Stimulated activated CD8-positive, alpha-beta memory T cell treated with anti-CD3 and anti-CD28 coated beads, Interleukin-4, amount 100 ng/mL, for 4 hours (primary cell): Measurements from ENCODE around the gene SLF2.
"Not testable (repeated sequence)": the region's sequence is repeated elsewhere in the genome, so short reads cannot be mapped to it uniquely, and the experiment has no call there.

Experiments
- DNase-seq, 2 donors: peaks; one replicate each; pipeline ENCODE4 v3.0.0-alpha.2; 2020; ENCODE audit warnings: low read depth in 2 of 2, low spot score in 1 of 2

Gene SLF2

DNA sequence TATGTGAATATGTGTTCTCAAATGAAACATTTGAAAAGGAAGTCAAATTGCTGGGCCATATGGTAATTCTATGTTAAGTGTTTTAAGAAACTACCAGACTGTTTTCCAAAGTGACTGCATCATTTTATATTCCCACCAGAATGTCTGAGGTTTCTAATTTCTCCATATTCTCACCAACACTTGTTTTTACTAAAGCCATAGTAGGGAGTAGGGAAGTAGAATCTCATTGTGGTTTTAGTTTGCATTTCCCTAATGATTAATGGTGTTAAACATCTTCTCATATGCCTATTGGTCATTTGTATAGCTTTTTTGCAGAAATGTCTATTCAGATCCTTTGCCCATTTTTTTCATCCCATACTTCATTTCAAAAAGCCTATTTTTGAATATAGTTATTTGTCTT is 47.5 kb downstream of the SLF2 start:
- no peak for DNase-seq

- no peak for DNase-seq
Observed at GRCh38 chr10:100962351-100963080, 49.8 kb downstream of the SLF2 start.

DNA sequence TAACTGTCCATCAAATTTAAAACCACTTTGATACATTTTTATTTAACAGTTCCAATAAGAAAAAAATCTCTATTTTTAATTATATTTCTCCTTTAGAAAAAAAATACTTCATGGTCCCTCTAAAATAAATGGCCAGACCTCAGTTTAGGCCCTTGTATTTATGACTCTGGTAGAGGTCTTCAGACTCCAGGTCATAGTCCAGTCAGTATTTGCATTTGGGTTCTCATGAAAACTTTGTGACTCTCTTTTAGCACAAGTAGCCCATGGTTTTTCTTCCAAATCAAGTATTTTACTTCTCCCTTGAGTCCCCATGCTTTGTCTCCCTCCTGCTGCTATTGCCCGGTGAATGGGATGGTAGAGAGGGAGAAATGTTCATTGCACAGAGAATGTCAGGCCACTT is 51.1 kb downstream of the SLF2 start:
- DNase-seq = no peak

- DNase-seq = no peak
Observed at GRCh38 chr10:100965820-100966219, 53.1 kb downstream of the SLF2 start.

DNA sequence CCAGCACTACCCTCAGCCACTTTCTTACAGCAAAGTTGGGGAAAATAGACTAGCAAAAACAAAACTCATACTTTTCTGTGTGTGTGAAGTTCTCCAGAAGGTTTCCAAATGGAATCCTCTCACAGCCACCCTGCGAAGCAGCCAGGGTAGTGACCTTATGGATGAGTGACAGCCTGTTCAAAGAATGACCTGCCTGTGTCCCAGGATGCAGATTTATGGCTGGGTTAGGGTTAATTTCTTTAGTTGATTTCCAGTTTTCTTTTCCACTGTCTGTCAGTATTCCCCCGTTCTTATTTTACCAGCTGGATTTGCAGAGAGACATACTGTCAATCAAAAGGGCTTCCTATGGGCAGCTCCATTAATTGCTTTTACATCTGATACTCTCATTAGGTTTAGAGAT is 54.1 kb downstream of the SLF2 start:
- no peak for DNase-seq

GRCh38 chr10:100967332-100967731 is 54.6 kb downstream of the SLF2 start:
- no peak for DNase-seq

GRCh38 chr10:100968062-100968736 is 55.4 kb downstream of the SLF2 start:
- DNase-seq = no peak

DNA sequence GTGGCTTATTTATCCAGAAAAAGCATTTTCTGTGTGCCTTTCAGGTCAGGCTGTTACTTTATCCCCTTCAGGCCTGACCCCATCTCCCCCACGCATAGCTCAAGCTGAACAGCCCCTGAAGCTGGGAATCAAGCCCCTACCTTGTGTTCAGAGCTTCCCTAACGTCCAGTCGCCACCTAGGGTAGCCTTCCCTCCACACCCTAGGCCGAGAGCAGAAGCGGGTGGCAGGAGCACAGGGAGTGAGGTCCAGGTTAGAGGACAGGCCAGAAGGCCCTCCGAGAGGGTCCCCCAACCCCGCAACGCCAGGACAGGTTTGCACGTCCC is 56.1 kb downstream of the SLF2 start:
- no peak for DNase-seq

GRCh38 chr10:100969187-100970075 is 56.7 kb downstream of the SLF2 start, which contains the start of gene SEMA4G:
TSS of gene SEMA4G (plus strand) at chr10:100969504. CDS start at chr10:100972913, 3,409 bp downstream.
- DNase-seq = no peak

GRCh38 chr10:100970076-100970913 is 57.5 kb downstream of the SLF2 start:
- peak; percentile 18 to 25 for DNase-seq

DNA sequence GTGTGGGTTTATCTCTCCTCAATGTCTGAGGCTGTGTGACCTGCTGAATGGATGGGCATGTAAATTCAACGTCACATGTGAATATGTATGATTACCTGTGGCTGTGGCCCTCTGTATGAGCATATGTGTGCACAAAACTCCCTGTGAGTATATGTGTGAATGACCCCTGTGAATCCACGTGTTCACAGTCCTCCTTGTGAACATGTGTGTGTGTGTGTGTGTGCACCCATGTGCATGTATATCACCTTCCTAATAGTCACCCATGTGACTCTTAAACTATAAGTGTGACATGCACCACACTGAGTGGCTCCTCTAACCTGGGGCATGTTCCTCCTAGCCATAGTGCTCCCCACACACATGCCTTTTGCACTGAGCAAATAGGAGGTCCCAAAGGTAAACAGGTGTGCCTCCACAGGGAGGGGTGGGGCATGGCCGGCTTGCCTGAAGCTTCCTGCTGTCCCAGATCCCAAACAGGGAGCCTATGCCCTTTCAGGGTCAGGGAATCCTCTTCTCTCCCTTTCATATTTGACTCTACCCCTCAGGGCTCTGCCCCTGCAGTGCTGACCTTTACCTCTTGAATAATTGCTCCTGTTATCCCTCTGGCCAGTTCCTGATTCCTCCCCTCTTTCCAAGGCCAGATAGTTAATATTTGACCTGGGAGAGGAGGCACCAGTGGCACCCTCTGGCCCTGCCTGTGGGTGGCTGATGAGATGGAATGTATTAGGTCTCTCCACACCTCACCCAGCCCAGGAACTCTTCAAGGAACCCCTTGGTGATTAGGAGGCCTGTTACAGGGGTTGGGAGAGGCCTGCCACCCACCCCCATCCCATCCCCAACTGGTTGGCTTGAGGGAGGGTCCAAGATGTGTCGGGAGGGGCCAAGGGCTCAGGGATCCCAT is 58.4 kb downstream of the SLF2 start:
- DNase-seq = no peak

DNA sequence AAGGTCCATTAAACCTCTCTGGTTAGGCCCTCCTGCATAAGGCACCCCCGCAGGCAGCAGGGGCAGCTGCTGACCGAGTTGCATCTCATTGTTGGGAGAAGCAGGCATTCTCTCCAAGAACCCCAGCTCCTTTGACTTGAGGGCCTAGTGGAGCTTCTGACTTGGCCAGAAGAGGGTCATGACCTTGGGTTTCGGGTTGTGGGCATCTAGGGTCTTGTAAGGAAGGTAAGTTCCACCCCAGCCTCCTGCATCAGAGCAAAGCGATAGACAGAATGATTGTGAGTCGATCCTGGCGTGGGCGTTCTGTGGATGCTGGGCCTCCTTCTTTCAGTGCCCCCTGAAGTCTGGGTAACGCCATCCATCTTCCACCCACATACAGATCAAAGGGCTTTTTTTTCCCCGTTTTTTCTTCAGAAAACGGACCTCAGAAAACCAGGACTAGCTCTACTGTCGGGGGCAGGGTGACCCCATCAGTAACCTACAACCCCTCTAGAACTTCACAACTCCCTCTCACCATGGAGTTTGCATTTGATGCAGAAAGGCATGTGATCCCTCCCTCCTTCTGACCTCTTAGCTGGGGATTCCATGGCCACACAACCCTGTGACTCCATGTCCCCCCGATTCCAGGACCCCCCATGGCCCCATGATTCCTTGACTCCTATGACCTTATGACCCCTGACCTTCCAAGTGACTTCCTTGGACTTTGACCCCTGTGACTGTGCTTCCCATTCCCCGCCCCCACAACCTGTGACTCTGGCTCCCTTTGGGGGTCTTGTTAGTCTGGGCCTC is 59.5 kb downstream of the SLF2 start:
- DNase-seq = no peak

- DNase-seq = no peak
Observed at GRCh38 chr10:100972904-100973535, 60.3 kb downstream of the SLF2 start.

DNA sequence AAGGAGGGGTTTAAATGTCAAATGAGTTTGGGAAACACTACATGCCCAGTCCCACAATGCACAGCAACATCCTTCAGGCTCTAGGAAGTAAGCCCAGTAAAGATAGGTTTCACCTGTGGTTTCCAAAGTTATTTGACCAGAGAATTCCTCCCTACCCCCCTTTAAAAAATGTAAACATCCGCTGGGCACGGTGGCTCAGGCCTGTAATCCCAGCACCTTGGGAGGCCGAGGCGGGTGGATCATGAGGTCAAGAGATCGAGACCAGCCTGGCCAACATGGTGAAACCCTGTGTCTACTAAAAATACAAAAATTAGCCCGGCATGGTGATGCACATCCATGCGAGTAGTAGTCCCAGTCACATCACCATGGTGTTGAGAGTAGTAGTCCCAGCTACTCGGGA is 62.6 kb downstream of the SLF2 start:
- not testable (repeated sequence) for DNase-seq

DNA sequence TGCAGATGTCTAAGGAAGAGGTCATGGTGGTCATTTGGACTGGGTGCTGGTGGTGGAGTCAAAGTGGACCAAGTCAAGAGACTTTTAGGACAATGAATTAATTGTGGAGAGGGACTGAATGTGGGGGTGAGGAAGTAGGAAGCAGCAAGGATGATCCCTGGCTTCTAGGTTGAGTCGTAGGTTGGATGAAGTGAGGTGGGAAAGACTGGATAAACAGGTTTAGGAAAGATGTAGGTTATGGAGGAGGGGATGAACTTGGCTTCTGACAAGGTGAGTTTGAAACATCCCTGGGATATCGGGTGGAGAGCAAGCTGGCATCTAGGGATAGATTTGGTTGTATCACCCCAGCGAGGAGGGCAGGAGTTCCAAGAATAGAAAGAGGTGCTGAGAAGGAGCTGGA is 64.1 kb downstream of the SLF2 start:
- DNase-seq = no peak

GRCh38 chr10:100977436-100977835 is 64.7 kb downstream of the SLF2 start:
- DNase-seq = no peak

- DNase-seq = no peak
Observed at GRCh38 chr10:100978121-100978900, 65.5 kb downstream of the SLF2 start.

- no peak for DNase-seq
Observed at GRCh38 chr10:100978901-100979195, 66.1 kb downstream of the SLF2 start.
